ENCODE measurements around the gene CD8B.

DNA sequence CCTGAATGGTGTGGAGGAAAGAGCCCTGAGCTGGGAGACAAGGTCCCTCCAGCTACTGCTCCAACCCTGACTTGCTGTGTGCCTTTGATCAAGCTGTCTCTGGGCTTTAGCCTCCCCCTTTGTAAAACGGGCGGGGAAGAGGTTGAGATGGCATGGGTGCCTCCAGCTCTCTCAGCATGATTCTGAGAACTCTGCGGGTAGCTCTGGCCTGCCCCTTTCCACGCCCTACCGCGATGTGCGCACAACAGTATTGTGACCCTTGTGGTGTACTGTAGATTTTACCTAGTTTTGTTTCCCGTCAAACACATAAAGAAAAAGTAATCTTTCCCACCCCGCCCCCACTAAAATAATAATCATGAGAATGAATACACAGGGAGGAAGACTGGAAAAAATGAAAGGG is 76.2 kb downstream of the CD8B start:
- TF ChIP-seq EP300 (conservative IDR thresholded peaks at IDR 0.05; ENCODE audit: poor library complexity, severe bottlenecking) (no peak), POLR2AphosphoS5 (IDR thresholded peaks at IDR 0.05) (no peak), TAF1 (IDR thresholded peaks at IDR 0.05; ENCODE audit: low read depth) (no peak), SMC3 (conservative IDR thresholded peaks at IDR 0.05; ENCODE audit: poor library complexity) (no peak), MXI1 (conservative IDR thresholded peaks at IDR 0.05; ENCODE audit: poor library complexity, severe bottlenecking) (no peak), RAD21 (conservative IDR thresholded peaks at IDR 0.05) (no peak), EZH2 (IDR thresholded peaks at IDR 0.05; ENCODE audit: borderline replicate concordance, insufficient read depth, low read length, poor library complexity, severe bottlenecking) (no peak)
- TF ChIP-seq, protein P1, sequence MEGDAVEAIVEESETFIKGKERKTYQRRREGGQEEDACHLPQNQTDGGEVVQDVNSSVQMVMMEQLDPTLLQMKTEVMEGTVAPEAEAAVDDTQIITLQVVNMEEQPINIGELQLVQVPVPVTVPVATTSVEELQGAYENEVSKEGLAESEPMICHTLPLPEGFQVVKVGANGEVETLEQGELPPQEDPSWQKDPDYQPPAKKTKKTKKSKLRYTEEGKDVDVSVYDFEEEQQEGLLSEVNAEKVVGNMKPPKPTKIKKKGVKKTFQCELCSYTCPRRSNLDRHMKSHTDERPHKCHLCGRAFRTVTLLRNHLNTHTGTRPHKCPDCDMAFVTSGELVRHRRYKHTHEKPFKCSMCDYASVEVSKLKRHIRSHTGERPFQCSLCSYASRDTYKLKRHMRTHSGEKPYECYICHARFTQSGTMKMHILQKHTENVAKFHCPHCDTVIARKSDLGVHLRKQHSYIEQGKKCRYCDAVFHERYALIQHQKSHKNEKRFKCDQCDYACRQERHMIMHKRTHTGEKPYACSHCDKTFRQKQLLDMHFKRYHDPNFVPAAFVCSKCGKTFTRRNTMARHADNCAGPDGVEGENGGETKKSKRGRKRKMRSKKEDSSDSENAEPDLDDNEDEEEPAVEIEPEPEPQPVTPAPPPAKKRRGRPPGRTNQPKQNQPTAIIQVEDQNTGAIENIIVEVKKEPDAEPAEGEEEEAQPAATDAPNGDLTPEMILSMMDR (IDR thresholded peaks at IDR 0.05; ENCODE audit: poor library complexity, severe bottlenecking), result no peak

Data from neural cell (in vitro differentiated cells).